NCI-H1417 treated with DMSO at 0.1 percent for 48 hours (cell line): ENCODE results near the gene FMNL2.

Source experiments
- DNase-seq: peaks from one replicate; lab custom pipeline; 2025; lab: John Stamatoyannopoulos, UW

The FMNL2 gene

GRCh38 chr2:152525277-152525838 lies 190.4 kb downstream of the FMNL2 start:
- DNase-seq, result no peak

- no peak for DNase-seq
These were observed 194.6 kb downstream of the FMNL2 start for GRCh38 chr2:152529420-152530115.

GRCh38 chr2:152532241-152532640 lies 197.3 kb downstream of the FMNL2 start:
- DNase-seq, result no peak

DNA sequence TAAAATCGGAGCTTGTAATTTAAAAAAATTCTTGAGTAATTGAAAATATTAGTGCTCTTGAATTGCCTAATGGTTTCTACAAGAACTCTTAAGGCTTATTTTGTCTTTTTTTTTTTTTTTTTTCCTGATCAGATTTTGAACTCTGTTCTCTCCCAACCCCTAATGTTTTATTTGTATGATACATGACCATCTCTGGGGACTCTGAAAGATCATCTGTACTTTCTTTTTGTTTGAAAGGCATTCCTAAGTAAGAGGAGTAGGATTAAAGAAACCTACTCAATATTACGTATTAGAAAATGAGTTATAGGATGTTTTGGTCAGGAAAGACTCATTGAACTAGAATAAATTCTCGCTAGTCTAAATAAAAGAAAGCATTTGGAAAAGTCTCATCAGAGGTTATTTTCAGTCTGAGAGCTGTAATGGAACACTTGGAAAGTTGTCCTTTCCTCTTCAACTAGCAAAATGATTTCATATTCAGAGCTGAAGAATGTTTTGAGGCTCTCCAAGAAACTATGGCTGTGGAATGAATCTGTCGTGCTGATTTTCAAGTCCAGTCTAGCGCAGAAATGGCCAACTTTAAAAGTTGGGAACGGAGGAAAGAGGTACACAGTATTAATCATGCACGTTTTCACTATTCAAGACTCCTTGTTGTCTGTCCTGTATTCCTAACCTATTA lies 199.6 kb downstream of the FMNL2 start:
- DNase-seq, result no peak

DNA sequence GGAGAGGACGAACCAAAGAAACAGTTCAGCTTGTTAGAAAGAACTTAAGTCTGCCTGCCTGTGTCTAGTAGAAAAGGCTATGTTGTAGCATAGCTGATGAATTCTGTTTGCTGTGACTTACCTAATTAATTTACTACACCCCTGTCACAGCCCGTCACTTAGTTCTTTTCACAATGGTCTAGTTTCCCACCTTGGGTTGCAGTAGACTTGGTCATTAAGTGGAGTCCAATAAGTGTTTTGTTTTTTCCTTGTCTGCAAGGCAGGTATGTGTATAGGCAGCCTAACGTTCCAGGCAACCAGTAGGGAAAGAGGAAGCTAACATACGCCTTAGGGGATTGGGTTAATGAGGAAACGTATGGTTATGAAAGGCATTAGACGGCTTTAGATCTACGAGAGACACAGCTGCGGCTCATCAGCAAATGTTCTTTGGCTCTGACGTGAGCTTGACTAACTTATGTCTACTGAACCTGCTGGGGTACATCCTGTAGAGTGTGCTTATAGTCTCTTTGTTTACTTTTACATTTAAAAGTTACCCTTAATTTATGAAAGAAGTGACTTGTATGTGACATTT lies 202.2 kb downstream of the FMNL2 start:
- no peak for DNase-seq

DNA sequence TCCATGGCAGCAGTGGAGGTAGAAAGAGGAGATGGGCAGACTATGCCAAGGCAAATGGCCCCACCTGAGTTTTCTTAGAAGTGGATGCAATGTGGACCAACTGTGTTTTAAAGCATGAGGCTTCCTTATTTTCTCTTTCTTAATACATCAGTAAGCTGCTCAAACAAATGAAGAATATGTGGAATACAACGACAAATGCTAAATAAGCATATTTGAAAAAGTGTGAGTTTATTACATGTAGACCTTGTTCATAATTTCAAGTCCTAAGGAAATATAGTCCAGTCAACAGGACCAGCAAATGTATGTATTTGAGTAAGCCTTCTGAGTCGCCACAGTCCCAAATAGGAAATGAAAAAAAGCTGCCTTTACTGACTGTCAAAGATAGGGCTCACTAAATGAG lies 204.4 kb downstream of the FMNL2 start:
- no peak for DNase-seq

- no peak for DNase-seq
These were observed 206.7 kb downstream of the FMNL2 start for GRCh38 chr2:152541712-152542111.

- DNase-seq, result no peak
These were observed 207.5 kb downstream of the FMNL2 start for GRCh38 chr2:152542337-152542994.

GRCh38 chr2:152542995-152543481 lies 208.1 kb downstream of the FMNL2 start:
- DNase-seq, result no peak

DNA sequence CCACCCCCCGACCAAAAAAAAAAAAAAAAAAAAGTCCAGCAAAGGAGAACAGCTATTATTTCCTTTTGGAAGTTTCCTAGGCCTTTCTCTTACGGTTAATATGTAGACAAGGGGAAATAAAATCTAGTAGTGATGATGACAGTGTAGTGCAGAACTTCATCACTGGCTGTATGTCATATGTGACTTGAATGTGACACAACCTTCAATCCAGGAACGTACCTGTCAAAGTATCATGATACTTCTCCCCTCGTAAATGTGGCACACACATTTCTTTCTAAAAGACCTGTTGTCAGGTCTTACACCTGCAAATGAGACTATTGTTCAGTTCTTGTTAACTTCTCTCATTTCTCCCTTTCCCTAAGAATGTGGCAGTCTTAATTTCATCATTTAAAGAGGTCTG lies 208.7 kb downstream of the FMNL2 start:
- DNase-seq, result no peak

DNA sequence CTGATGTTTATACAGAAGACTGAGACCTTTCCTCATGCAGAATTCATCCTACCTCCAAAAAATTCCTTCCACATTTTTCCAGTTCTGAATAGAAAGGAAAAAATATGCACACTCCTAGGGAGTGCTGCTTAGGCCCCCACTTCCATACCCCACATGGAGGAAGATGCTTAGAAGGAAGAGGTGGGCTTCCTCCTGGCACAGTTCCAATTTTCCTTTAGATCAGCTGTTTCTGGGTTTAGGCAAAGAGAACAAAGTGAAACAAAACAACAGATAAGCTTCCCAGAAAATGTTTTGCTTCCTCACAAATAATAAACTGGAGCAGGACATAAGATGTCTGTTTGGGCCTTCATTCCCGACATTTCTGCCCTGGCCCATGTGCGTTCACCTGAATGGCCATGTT lies 209.7 kb downstream of the FMNL2 start:
- no peak for DNase-seq

DNA sequence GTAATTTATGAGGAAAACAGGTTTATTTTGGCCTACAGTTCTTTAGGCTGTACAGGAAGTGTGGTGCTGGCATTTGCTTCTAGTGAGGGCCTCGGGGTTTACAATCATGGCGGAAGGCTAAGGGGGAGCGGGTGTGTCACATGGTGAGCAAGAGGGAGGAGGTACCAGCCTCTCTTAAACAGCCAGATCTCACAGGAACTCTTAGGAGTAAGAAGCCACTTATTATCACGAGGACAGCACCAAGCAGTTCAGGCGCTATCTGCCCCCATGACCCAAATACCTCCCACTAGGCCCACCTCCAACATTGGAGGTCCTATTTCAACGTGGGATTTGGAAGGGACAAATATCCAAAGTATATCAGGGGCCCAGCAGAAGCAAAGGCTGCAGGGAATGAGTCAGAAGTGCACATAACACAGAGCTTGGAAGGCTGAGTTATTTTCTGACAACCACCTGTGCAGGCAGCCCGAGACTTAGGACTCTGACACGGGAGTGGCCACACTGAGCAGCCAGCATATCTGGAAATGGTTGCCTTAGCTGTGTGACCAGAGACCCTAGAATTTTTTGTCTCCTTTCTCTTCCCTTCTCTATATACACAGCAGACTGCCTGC lies 211.4 kb downstream of the FMNL2 start:
- no peak for DNase-seq

DNA sequence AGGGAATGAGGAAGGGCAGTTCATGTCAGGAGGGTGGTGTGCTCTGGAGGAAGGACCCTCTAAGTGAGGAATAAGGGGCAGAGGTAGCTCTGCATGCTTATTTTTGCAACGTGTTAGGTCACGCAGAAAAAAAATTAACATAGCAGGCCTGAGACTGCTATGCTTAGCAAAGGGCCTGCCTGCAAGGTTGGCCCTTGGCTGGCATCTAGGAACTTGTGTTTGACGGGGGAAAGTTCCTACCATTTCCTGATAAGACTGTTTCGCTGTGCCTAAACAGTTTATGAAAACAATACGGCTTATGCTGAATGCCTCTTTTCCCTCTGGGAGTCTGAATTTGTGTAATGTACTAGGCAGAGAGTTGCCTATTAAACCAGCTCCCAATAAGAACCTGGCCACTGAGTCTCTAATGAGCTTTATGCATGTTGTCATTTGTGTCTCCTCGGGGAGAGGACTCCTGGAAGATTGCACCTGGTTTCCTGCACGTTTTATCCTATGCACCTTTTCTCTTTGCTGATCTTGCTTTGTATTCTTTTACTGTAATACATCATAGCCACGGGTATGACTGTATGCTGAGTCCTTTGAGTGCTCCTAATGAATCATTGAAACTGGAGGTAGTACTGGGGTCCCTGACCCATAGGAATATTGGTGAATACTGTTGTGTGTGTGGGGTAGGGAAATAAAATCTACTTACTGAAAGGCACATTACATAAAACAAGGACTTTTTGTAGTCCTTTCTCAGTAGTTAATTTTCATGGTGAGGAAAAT lies 213.3 kb downstream of the FMNL2 start:
- no peak for DNase-seq

DNA sequence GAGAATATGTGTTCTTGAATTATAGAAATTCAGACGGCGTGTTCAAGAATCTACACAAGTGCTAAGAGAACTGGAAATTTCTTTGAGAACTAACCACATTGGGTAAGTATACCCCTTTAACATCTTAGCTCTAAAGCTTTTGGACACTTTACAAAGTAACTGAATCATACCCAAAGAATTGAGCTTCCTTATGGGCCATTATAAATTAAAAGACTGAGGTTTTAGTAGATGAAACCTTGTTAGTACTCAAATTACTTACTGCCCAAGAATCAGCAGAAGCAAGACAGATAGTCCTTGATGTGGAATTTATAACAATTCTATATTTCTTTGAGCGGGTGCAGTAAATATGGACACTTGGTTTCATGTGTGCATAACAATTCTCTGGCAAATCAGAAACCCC lies 214.0 kb downstream of the FMNL2 start:
- no peak for DNase-seq

DNA sequence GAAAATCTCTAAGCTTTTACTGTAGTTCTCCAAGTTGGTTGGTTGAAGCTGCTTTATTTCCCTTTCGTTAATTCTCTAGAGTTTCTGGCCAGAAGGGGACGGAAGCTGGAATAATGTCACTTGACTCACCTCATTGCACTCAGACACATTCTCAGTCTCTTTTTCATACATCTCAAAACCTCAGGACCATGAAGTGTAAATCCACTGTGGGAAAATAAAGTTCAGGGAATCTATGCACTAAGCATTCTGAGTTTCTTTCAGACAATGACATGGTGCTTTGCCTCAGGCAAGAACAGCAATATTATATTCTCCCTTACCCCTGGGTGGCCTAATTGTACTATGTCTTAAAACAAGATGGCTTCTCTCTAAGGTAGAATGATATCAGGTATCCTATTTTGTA lies 214.4 kb downstream of the FMNL2 start:
- no peak for DNase-seq

GRCh38 chr2:152550386-152550785 lies 215.4 kb downstream of the FMNL2 start:
- no peak for DNase-seq

- no peak for DNase-seq
These were observed 217.9 kb downstream of the FMNL2 start for GRCh38 chr2:152552888-152553287.

DNA sequence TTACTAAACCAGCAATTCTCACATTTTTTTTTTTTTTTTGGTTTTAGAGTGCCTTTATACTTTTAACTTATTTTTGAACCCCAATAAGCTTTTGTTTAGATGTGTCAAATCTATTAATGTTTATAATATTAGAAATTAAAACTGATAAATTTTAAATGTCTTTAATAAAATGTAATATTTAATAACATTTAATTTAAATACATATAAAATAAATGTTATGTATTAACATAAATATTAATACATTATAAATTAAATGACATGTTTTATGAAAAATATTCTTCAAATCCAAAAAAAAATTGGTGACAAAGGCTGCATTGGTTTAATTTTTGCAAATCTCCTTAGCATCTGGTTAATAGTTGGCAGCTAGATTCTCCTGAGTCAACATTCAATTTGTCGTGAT lies 218.5 kb downstream of the FMNL2 start:
- no peak for DNase-seq

GRCh38 chr2:152555048-152555447 lies 220.1 kb downstream of the FMNL2 start:
- DNase-seq, result no peak

- no peak for DNase-seq
These were observed 221.5 kb downstream of the FMNL2 start for GRCh38 chr2:152556506-152556905.

DNA sequence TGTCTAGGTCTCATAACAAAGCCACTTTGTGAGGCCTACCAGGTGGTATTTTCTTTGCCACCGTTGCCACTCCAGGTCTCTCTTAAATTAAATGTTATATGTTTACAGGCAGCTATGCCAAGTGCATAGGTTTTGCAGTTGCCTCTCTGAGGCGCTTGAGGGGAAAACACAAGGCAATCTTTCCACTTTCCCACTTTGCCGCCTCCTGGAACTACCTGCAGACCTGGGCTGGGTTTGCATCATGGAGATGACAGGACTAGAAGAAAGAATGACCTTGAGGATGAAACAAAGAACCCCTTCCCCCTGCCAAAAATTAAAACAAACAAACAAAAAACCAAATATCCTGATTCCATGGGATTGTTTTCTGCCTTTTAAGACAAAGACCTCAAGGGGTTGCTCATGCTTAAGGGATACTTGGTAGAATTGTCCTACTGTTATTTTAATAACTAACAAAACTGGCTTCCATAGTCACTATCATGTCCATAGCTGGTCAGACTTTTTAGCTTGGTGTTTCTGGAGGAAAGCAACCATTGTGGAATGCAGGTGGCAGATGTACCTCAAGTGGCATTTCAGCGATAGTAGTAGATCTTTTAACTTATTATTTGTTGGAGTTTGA lies 222.4 kb downstream of the FMNL2 start:
- no peak for DNase-seq
